Measurements from ENCODE around the gene ANG. TPM values are rescaled to one million over a fixed set of nuclear protein-coding genes. Genes with fewer than 3 reads are reported as not detected.

The ANG gene
- total RNA-seq, 1 experiment from 2014 or later: 5.8 TPM

DNA sequence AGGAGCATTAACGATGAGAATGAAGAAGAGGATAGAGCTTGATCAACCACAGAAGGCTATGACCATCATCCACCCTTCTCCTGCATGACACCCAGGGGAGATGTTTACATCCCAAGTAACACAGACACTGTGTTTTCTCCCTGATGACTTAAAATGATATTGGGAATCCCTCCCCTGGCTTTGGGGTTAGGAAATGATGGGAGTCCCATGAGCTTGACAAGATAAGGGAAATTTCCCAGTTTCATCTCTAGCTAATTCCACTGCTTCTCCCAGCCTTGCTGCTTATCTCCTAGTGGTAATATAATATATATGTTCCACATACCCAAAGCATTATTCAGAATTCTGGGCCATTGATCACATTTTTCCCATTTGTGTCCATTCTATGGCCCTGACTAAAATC is 43.1 kb upstream of the ANG start:
- no peak overlapping the region for H3K4me3 ChIP-seq (replicated peaks in 1 of 2; ENCODE audit: low read depth in 1 of 2, low read length in 2 of 2)
- no peaks in the 10 kb centered on the region for H3K36me3 ChIP-seq (ENCODE audit: control insufficient read depth in 1 of 2, insufficient read depth in 2 of 2, low read length in 2 of 2)
- H3K27me3 ChIP-seq (ENCODE audit: insufficient read depth, low read length): no peaks in the 10 kb centered on the region; the same call in 1 of the 2 replicates
- no peak overlapping the region for H3K4me2 ChIP-seq (ENCODE audit: low read length)
- ChIA-PET CTCF (no interaction called here), RAD21 (ENCODE audit: low non-redundant PET in 1 of 2, low total read pairs in 2 of 2, uncharacterized antibody in 2 of 2, unreplicated experiment in 2 of 2) (no interaction called here), POLR2A (interaction anchor here (2.2 kb wide), 1 partner anchor 12 kb away, joined by 4 read pairs; no protein-coding TSS in a partner anchor)
- no peaks in the 10 kb centered on the region for H4K20me1 ChIP-seq (ENCODE audit: insufficient read depth)
- intact Hi-C loops (cut with micrococcal nuclease): no loop called here
- H3K9me3 ChIP-seq (ENCODE audit: control insufficient read depth in 1 of 2, insufficient read depth in 1 of 2, low read depth in 1 of 2, low read length in 2 of 2): no peaks in the 10 kb centered on the region
- H3K9me2 ChIP-seq (ENCODE audit: insufficient read depth): no peaks in the 10 kb centered on the region
- no TSS peak for BruUV-seq (replicated peaks)
- DNase-seq (ENCODE audit: low read depth, low spot score) (no peak), ATAC-seq (no peak)
- TF ChIP-seq, protein P1, sequence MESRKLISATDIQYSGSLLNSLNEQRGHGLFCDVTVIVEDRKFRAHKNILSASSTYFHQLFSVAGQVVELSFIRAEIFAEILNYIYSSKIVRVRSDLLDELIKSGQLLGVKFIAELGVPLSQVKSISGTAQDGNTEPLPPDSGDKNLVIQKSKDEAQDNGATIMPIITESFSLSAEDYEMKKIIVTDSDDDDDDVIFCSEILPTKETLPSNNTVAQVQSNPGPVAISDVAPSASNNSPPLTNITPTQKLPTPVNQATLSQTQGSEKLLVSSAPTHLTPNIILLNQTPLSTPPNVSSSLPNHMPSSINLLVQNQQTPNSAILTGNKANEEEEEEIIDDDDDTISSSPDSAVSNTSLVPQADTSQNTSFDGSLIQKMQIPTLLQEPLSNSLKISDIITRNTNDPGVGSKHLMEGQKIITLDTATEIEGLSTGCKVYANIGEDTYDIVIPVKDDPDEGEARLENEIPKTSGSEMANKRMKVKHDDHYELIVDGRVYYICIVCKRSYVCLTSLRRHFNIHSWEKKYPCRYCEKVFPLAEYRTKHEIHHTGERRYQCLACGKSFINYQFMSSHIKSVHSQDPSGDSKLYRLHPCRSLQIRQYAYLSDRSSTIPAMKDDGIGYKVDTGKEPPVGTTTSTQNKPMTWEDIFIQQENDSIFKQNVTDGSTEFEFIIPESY (IDR thresholded peaks at IDR 0.05; ENCODE audit: extremely low read depth, insufficient replicate concordance, low read length): no peak
- no peak for TF ChIP-seq ELF1 (IDR thresholded peaks at IDR 0.05; ENCODE audit: borderline replicate concordance, low read depth)
- TF ChIP-seq, protein P2, sequence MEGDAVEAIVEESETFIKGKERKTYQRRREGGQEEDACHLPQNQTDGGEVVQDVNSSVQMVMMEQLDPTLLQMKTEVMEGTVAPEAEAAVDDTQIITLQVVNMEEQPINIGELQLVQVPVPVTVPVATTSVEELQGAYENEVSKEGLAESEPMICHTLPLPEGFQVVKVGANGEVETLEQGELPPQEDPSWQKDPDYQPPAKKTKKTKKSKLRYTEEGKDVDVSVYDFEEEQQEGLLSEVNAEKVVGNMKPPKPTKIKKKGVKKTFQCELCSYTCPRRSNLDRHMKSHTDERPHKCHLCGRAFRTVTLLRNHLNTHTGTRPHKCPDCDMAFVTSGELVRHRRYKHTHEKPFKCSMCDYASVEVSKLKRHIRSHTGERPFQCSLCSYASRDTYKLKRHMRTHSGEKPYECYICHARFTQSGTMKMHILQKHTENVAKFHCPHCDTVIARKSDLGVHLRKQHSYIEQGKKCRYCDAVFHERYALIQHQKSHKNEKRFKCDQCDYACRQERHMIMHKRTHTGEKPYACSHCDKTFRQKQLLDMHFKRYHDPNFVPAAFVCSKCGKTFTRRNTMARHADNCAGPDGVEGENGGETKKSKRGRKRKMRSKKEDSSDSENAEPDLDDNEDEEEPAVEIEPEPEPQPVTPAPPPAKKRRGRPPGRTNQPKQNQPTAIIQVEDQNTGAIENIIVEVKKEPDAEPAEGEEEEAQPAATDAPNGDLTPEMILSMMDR (IDR thresholded peaks at IDR 0.05 in 2 of 3, conservative IDR thresholded peaks at IDR 0.05 in 1 of 3; ENCODE audit: borderline replicate concordance in 1 of 3, insufficient read depth in 1 of 3, low read depth in 2 of 3, low read length in 2 of 3): no peak
- H3K4me1 ChIP-seq (ENCODE audit: control insufficient read depth in 1 of 2, insufficient read depth in 2 of 2, low read length in 2 of 2): no peaks in the 10 kb centered on the region
- no peak overlapping the region for H3K9ac ChIP-seq (ENCODE audit: low read length)
- H3K79me2 ChIP-seq (ENCODE audit: insufficient read depth, low read length): no peaks in the 10 kb centered on the region
- H2AFZ ChIP-seq (ENCODE audit: low read depth, low read length, poor library complexity, severe bottlenecking): no peak overlapping the region
- H3K27ac ChIP-seq (ENCODE audit: low read depth, low read length): no peak overlapping the region
